ENCODE measurements around the gene ID3. TPM values are rescaled to one million over a fixed set of nuclear protein-coding genes. Genes with fewer than 3 reads are reported as not detected.
A peak's percentile ranks its signal among the peaks of the same experiment; 100 is the strongest.

ID3 gene
- total RNA-seq, 2 donors from 2014 or later, result 145 to 357 TPM

- Histone ChIP-seq H3K36me3 (no peaks in the 10 kb centered on the region), H3K4me3 (no peak overlapping the region), H3K27me3 (no peaks in the 10 kb centered on the region), H3K4me1 (peaks cover 0 to 34% of the 10 kb centered on the region in 2 donors), H3K27ac (peak overlapping the region; percentile 39 to 51), H3K9me3 (no peaks in the 10 kb centered on the region)
- DNase-seq (ENCODE audit: low spot score), result peak; percentile 66
- TF ChIP-seq, protein P1, sequence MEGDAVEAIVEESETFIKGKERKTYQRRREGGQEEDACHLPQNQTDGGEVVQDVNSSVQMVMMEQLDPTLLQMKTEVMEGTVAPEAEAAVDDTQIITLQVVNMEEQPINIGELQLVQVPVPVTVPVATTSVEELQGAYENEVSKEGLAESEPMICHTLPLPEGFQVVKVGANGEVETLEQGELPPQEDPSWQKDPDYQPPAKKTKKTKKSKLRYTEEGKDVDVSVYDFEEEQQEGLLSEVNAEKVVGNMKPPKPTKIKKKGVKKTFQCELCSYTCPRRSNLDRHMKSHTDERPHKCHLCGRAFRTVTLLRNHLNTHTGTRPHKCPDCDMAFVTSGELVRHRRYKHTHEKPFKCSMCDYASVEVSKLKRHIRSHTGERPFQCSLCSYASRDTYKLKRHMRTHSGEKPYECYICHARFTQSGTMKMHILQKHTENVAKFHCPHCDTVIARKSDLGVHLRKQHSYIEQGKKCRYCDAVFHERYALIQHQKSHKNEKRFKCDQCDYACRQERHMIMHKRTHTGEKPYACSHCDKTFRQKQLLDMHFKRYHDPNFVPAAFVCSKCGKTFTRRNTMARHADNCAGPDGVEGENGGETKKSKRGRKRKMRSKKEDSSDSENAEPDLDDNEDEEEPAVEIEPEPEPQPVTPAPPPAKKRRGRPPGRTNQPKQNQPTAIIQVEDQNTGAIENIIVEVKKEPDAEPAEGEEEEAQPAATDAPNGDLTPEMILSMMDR (IDR thresholded peaks at IDR 0.05), result no peak
Observed at GRCh38 chr1:23581219-23581618, 21.9 kb upstream of the ID3 start.

GRCh38 chr1:23578997-23579363 is 19.7 kb upstream of the ID3 start:
- DNase-seq (ENCODE audit: low spot score), result no peak
- Histone ChIP-seq H3K4me1 (peaks cover 0 to 45% of the 10 kb centered on the region in 2 donors), H3K4me3 (no peak overlapping the region), H3K9me3 (no peaks in the 10 kb centered on the region), H3K27ac (peak overlapping the region in 1 of 2 donors; percentile 74), H3K27me3 (no peaks in the 10 kb centered on the region), H3K36me3 (no peaks in the 10 kb centered on the region)
- TF ChIP-seq, protein P1 (IDR thresholded peaks at IDR 0.05), result no peak

- peak overlapping the region; percentile 63 to 74 for H3K27ac ChIP-seq
- H3K4me1 ChIP-seq, result peaks cover 0 to 45% of the 10 kb centered on the region in 2 donors
- no peak overlapping the region for H3K4me3 ChIP-seq
- no peak for DNase-seq (ENCODE audit: low spot score)
- no peaks in the 10 kb centered on the region for H3K36me3 ChIP-seq
- H3K27me3 ChIP-seq, result no peaks in the 10 kb centered on the region
- no peaks in the 10 kb centered on the region for H3K9me3 ChIP-seq
- TF ChIP-seq, protein P1 (IDR thresholded peaks at IDR 0.05), result no peak
Observed at GRCh38 chr1:23578311-23578996, 19.2 kb upstream of the ID3 start.

- no peaks in the 10 kb centered on the region for H3K36me3 ChIP-seq
- peak overlapping the region; percentile 63 to 74 for H3K27ac ChIP-seq
- no peak for DNase-seq (ENCODE audit: low spot score)
- peaks cover 0 to 45% of the 10 kb centered on the region in 2 donors for H3K4me1 ChIP-seq
- TF ChIP-seq, protein P1 (IDR thresholded peaks at IDR 0.05), result no peak
- H3K4me3 ChIP-seq, result peak overlapping the region in 1 of 2 donors; percentile 3
- H3K27me3 ChIP-seq, result no peaks in the 10 kb centered on the region
- no peaks in the 10 kb centered on the region for H3K9me3 ChIP-seq
Observed at GRCh38 chr1:23577056-23578004, 18.0 kb upstream of the ID3 start.

- Histone ChIP-seq H3K4me1 (peaks cover 0 to 45% of the 10 kb centered on the region in 2 donors), H3K9me3 (no peaks in the 10 kb centered on the region), H3K27ac (peak overlapping the region; percentile 63 to 74), H3K4me3 (peak overlapping the region in 1 of 2 donors; percentile 3), H3K36me3 (no peaks in the 10 kb centered on the region), H3K27me3 (no peaks in the 10 kb centered on the region)
- TF ChIP-seq, protein P1 (IDR thresholded peaks at IDR 0.05), result no peak
- DNase-seq (ENCODE audit: low spot score), result no peak
Observed at GRCh38 chr1:23576338-23577055, 17.2 kb upstream of the ID3 start.

All from right atrium auricular region (tissue), 2 donors.